Stimulated activated CD8-positive, alpha-beta memory T cell treated with anti-CD3 and anti-CD28 coated beads, Interleukin-2, amount 100 ng/mL, for 1 hour (primary cell): ENCODE measurements around the gene MAML3.

ENCODE experiments used
- DNase-seq, 2 donors: peaks; one replicate each; pipeline ENCODE4 v3.0.0-alpha.2; 2020; ENCODE audit warnings: low read depth in 2 of 2

The MAML3 gene

DNA sequence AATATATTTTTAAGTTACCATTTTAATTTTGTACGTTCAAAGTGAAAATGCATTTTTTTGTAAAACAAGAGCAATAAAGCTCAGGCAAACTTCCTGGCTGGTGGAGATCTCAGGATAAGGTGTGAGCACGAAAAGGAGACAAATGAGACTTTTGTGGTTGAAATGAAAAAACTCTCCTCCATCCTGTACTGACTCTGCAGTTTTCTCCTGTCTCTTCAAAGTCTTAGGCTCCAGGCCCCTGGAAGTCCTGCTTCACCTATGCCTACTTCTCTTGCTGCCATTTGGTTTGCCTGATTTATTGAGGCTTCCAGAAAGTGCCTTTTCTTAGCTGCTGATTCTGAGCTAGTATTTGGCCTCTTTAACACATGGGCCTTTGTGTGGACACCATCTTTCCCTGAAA is 77.7 kb downstream of the MAML3 start:
- DNase-seq, result no peak

- peak in 1 of 2 donors; percentile 23 for DNase-seq
These were observed 82.2 kb downstream of the MAML3 start for GRCh38 chr4:140071806-140072205.

DNA sequence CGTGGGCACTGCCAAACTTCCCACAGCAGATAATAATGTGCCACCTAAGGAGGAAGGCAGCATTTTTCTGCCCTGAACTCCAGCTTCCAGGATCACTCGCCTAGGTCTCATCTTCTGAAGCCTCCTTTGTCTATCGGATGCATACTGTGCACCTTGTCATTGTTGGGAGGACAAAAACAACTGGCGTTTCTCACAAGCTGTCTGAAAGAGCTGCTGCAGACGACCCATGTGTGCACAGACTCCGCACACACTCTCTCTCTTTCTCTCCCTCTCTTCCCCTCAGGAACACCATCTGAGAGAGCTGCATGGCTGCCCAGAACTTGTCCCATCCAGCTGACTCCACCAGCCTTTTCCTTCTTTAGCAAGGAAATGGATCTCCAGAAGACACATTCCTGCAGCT is 83.0 kb downstream of the MAML3 start:
- no peak for DNase-seq

DNA sequence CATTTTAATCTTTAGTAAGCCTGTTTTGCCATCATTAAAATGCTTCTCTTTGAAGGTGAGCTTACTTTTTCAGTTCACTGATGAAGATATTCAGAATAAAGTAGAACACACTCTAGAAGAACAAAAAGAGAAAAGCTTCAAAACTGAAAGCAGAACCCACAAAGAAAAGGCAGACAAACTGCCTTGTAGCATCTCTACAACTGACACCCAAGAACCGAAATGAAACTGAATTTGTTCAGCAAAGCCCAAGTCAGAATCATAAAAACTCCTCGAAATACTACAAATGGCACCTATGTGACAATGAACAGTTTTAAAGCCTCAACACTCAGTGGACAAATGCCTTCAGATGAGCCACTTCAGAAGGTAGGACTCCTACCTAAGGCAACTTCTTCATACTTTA is 83.6 kb downstream of the MAML3 start:
- DNase-seq, result no peak

DNA sequence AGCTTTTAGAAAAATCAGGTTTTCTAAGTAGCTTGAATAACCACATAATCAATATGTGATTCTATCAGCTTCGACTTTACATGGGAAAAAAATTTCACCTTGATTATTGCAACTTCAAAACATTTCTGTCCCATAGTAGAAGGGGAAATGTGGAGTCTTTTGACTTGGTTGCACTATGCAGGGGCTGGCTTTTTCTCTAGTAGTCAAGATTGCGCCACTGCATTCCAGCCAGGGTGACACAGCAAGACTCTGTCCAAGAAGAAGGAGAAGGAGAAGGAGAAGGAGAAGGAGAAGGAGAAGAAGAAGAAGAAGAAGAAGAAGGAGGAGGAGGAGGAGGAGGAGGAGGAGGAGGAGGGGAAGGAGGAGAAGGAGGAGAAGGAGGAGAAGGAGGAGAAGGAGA is 84.9 kb downstream of the MAML3 start:
- DNase-seq, result no peak

- no peak for DNase-seq
These were observed 85.7 kb downstream of the MAML3 start for GRCh38 chr4:140068271-140068670.

DNA sequence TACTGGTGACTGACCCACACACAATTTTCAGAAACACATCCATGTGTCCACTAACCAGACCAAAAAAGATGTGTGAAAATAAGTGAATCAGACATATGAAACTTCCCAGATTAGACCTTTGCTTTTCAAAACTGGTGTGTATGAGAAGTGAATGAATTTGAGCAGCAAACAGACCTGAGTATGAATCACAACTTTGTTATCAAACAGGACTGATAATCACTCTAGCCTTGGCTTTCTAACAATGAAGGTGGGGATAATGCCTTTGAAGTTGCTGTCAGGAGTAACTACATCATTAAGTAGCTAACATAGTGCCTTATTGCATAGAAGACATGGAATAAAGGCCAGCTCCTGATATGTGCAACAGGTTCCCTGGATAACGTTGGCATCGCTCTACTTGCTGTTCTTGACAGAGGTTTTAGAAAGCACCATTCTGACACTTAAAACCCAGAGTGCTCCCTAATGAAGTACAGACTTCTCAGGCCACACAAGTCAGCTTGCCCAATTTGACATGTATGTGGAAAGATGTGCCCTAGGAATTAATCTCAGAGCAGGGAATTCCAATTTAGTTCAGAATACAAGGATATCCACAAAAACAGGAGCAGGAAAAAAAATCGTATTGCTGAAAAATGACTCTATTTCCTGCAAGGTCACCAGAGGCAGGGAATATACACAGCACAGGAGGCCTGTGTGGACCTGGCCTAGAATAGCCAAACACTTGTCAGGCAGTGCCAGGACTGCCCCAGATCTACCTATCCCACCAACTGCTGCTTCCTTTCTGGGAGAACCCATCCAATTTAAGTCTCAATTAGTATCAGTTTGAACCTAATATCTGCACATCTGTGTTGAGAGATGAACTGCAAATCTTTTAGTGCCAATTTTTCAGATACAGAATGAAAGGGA is 87.7 kb downstream of the MAML3 start:
- no peak for DNase-seq

DNA sequence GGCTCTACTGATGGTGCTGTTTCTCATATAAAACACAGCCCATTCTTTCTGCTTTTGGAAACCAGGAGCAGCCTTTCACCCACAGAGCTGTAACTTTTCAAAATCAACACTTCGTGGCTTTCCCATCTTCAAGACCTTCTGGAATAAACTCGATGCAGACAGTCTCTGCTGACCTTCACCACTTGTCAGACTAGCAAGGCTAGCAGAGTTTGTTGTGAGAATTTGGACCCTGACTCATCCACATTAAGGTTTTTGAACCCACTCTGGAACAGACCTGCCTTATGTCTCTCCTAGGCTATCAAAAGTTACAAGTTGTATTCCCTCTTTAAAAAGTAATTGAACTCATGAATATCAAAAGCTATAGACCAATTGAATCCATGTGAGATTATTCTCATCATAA is 88.6 kb downstream of the MAML3 start:
- DNase-seq, result no peak

GRCh38 chr4:140061659-140062289 is 92.2 kb downstream of the MAML3 start:
- DNase-seq, result no peak

DNA sequence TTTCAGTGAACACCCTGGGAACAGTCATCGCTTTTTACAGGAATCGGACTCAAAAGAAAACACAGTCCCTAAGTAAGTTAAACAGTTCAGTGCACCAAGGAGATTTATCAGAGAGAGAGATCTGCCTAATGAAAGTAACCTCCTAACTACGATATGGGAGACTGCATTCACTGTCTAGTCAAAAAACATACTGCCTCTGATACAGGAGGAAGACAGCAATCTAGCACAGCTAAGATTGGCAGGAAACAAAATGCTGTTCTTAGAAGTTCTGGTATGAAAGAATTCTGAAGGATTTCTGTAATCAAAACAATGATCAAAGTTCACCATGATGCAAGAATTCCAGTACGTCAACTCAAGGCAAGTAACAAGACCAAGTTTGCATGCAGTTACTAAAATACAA is 92.8 kb downstream of the MAML3 start:
- DNase-seq, result no peak

- DNase-seq, result no peak
These were observed 94.8 kb downstream of the MAML3 start for GRCh38 chr4:140059159-140059558.

DNA sequence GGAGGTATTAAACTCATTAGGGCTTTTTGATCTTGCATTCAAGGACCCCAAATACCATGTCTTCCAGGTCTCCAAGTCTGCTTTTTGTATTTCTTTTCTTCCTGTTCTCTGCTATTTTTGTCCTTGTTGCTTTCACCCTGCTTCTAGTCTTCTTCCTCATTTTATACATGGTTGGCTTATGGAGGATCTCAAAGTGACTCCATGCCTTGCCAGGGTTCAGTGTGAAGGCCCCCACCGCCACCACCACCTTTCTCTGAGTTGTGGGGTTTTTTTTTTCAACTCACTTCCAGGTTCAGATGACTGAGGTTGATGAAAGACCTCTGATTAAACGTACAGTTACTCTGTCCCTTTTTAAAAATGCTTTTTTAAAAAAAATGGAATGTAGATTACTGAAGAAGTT is 96.3 kb downstream of the MAML3 start:
- no peak for DNase-seq

GRCh38 chr4:140056015-140056414 is 98.0 kb downstream of the MAML3 start:
- no peak for DNase-seq

GRCh38 chr4:140054861-140055260 is 99.1 kb downstream of the MAML3 start:
- DNase-seq, result no peak

- DNase-seq, result no peak
These were observed 100.8 kb downstream of the MAML3 start for GRCh38 chr4:140053185-140053584.

DNA sequence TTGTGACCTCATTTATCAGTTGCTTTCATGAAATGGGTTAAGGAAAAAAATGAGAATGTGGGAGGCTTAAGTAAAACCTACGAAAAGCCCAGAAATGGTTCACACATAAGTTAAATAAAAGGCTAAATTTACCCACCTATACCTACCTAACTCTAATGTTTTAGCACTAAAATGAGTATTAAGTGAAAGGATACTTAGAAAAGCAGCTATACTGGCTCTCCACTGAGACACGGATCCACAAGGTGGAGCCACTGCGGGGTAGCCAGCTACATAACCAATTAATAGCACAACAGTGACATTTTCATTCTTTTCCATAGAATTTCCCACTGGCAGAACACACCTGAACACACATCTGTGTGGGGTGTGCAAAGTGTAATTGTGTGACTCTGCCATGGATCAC is 101.9 kb downstream of the MAML3 start:
- DNase-seq, result no peak

DNA sequence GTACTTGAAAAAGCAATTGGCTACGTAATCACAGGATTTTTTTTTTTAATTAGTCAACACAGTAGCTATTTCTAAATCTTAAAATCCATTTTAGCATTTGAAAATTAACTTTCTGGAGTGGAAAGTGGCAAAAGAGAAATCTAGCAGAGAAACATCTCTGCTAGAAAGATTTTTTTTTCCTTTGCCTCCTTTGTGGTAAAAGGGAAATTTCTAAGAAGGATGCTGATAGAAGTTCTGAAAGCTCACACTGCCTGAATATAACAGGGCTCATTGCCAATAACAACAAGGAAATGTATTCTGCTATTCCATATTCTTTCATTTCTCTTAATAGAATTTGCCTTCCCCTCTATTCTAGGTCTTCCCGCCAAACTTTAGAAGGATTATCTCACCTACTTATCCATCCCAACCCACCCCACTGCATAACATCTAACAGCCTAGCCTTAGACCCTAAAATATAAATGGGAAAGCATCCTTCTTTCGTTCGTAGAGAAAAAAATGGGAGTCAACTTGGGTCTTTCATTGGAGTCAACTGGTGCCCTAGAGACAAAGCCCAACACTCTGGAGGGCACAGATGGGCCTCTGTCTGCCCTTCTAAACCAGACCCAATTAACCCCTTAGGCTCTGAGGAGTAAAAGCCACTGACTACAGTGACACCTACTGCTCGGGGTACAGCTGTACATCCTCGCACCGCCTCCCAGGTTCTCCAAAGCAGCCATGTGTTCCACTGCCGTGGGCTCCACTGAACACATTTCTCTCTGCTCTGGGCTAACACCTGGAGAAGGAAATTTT is 103.9 kb downstream of the MAML3 start:
- DNase-seq, result no peak

- DNase-seq, result peak in 1 of 2 donors; percentile 17
These were observed 104.7 kb downstream of the MAML3 start for GRCh38 chr4:140049024-140049848.

- no peak for DNase-seq
These were observed 105.5 kb downstream of the MAML3 start for GRCh38 chr4:140048419-140048995.

DNA sequence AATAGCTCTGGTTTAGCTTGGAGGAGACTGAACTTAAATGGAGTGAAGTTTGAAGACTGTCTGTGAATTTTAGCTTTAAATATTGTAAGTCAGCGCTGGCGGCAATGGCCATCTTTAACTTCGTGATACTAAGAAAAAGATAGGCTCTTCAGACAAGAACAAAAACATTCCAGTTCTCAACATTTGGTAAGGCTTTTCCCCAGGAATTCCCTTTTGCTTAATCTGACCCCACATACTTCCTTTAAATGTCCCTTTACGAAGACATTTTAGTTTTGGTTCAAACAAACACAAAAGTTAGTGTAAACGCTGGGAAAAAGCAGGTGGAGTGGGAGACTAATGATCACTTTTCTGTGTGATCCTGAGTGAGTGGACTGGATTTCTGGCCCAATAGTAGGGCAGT is 106.2 kb downstream of the MAML3 start:
- DNase-seq, result no peak

DNA sequence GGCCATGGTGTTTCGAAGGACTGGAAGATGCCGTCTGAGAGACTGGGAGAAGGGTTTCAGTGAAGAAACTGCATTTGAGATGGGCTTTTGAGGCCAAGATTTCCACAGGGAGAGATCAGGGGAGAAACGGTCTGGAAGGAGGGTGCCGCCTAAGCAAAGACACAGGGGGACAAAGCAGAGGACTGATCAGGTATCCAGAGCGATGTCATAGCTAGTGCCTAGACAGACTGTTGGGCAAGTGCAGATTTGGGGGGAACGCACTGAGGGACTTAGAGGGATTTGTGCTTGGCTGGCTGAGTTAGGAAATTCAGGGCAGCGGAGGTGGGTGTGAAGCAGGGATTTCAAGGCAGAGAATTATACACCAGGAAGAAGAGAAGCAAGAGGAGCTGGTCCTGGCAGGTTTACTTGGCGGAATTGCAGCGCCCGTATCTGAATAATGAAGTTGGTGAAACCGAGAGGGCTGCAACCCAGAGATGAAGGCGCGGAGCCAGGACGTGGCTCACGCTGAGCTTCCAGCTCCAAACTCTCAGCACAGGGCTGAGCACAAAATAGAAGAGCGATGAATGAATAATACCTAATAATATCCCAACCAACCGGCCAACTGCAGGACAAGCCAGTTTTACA is 106.9 kb downstream of the MAML3 start:
- DNase-seq, result no peak
